ENCODE measurements around the gene SKA2.
"Not testable (repeated sequence)": the region's sequence is repeated elsewhere in the genome, so short reads cannot be mapped to it uniquely, and the experiment has no call there.

Gene SKA2

DNA sequence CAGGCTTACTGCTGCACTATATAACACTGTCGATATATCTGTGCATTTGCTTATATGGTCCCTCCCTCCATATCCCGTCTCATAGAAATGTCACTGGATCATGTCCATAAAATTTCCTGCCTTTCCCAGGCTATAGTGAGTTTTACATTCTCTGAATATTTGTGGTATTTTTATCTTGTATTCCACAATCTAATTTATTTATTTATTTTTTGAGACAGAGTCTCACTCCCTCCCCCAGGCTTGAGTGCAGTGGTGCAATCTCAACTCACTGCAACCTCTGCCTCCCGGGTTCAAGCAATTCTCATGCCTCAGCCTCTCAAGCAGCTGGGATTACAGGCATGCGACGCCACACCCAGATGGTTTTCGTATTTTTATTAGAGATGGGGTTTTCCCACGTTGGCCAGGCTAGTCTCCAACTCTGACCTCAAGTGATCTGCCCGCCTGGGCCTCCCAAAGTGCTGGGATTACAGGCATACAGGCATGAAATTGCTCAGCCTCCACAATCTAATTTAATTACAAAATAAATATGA is 61.2 kb downstream of the SKA2 start:
- DNase-seq, result no peak

DNA sequence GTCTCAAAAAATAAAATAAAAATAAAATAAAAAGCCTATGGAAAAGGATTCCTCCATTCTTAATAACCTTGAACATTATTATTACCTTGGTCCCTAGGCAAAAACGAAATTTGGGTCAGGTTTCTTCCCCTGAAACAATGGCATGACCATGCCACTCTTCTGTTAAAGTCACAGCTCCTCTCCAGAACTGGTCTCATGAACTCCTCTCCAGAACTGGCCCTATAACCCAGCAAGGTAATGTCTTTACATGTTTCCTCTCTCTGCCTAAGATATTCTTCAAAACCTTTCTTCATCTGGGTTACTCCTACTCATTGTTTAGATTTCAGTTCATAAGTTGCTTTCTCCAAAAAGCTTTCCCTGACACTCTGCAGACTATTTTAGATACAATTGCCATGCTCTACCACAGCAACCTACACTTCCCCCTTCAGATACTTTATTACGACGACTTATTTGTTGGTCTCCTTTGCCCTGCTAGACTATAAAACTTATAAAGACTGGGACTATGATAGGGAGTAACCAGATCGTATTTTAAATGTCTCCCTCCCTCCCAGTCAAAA is 61.8 kb downstream of the SKA2 start:
- no peak for DNase-seq

DNA sequence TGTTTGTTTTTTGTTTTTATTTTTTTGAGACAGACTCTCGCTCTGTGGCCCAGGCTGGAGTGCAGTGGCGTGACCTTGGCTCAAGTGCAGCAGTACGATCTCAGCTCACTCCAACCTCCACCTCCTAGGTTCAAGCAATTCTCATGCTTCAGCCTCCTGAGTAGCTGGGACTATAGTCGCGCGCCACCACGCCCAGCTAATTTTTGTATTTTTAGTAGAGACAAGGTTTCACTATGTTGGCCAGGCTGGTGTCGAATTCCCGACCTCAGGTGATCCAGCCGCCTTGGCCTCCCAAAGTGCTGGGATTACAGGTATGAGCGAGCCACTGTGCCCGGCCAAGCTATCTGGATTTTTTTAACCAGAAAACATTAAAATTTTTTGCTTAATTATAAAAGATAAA is 64.4 kb downstream of the SKA2 start:
- DNase-seq, result not testable (repeated sequence)

DNA sequence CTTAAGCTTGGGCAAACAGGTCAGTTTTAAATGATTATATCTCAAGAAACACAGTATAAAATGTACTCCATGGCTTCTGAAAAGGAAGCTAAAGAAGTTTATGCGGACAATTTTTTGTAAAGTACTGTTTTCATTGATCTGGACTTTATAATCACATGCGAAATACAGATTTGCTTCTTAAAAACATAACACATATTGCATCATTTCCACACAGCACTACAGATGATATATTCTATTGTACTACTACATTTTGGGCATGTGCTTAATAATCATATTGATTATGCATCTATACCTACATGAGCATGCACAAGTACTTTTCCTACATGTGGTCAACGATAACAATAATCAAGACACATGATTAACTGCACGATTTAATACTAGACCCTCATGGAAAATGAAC is 70.8 kb downstream of the SKA2 start:
- no peak for DNase-seq

DNA sequence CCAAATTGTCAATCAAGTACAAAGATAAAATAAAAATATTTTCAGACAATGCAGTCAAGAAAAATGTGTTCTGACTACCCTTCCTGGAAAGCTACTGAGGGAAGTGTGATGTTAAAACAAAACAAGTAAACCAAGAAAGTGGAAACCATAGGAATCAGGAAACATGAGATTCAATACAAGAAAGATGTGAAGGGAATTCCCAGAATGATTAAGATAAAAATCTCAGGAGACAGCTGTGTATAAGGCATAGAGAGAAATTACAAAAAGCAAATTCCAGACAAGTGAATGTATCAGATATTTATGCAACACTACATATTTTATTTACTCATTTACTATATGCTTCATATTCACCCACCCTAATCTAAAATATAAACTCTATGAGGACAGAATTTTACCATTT is 80.5 kb downstream of the SKA2 start:
- no peak for DNase-seq

DNA sequence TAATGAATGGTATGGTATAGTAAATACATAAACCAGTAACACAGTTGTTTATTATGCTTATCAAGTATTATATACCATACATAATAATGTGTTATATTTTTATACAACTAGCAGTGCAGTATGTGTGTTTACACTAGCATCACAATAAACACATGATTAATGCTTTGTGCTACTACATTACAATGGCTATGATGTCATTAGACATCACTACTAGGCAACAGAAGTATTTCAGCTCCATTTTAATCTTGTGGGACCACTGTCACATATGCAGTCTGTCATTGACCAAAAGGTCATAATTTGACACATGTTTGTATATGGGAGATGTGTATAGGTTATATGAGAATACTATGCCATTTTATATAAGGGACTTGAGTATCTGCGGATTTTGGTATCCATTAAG is 81.0 kb downstream of the SKA2 start:
- DNase-seq, result no peak

DNA sequence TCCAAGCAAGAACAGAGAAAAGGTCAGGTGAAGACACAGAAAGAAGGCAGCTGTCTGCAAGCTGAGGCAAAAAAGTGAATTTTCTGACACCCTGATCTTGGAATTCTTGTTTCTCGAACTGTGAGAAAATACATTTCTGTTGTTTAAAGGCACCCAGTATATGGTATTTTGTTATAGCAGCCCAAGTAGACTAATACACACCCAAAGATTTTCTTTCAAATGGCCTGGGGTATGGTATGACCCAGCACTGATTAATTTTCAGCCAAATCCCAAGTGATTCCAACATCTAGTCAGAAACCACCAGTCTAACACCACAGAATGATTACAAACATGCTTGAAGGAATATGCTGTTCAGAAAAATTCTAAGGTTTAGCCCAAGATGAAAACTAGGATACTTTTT is 85.1 kb downstream of the SKA2 start:
- DNase-seq, result no peak

DNA sequence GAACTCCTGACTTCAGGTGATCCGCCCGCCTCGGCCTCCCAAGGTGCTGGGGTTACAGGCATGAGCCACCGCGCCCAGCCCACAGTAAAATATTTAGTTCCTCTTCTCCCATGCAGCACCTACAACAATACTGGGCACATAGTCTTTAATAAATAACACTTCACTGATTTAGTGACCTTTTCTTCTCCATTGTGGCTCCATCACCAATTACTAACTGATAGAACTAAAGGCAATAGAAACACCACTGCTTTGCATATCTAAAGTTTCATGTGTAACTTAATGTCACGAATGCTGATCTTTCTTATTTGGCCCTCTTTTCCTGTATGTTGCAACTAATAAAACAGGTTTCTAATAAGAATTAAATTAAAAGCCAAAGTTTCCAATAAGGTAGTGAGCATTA is 87.2 kb downstream of the SKA2 start:
- DNase-seq, result no peak

DNA sequence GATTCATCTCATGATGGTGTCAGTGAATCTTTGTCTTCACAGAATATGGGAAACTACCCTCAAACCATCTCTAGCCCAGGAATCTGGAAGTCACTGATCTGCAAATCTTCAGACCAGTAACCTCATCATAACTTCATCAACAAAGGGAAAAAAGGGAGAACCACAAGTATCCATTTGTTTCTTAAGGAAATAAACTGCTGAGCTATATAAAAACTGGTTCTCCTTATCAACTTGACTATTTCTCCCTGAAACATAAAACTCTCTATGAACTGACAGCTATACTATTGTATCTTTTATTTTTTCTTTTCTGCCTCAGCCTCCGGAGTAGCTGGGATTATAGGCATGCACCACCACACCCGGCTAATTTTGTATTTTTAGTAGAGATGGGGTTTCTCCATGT is 87.6 kb downstream of the SKA2 start:
- DNase-seq, result no peak

DNA sequence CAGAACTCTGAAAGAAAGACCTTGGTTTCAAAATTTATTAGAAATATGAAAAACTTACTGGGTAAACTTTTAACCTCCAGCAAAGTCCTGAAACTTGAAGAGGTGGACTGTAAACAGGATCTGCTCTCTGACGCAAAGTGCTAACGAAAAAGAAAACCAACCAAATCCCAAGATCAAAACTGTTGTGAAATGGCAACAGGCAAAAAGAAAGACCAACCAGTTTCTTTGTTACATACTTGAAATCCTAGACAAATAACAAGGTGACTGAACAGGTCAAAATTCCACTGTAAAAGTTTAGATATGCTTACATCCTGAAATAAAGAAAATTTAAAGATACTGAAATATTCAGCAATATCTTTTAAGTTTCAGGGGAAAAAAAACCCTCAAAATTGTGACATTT is 92.5 kb downstream of the SKA2 start:
- DNase-seq, result no peak
